ENCODE results near the gene TUBGCP3.

DNA sequence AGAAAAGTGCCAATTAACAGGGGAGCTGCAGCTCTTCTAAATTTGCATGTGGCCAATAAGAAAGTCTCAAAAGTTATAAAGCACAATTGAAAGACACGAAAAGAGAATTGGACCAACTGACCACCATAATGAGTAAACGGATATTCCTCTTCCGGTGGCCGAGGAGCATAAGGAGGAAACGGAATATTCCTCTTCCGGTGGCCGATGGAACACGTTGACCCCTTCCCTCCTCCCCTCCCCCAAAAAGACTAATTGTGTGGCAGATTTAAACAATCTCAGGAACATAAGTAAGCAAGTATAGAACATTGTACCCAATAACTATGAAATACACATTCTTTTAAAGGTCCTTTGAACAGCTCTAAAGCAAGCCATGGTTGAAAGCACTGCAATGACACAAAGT is 41.2 kb upstream of the TUBGCP3 start:
- no peak for TF ChIP-seq SUZ12 (IDR thresholded peaks at IDR 0.05; ENCODE audit: extremely low read depth, insufficient read depth, insufficient read length)
- TF ChIP-seq YY1 (IDR thresholded peaks at IDR 0.05; ENCODE audit: insufficient read depth, insufficient read length), result no peak
- TF ChIP-seq ZNF274 (IDR thresholded peaks at IDR 0.05; ENCODE audit: low read depth, low read length), result no peak
